IMR-90 (cell line): Measurements from ENCODE around the gene RSRC2. TPM values are rescaled to one million over a fixed set of nuclear protein-coding genes. Genes with fewer than 3 reads are reported as not detected.

Experiments used
- ATAC-seq: fragments of 200-7000 bp; cut with Tn5 transposase; 2 replicates; pipeline ENCODE4 v1.9.1; 2020; ENCODE audit warnings: low read depth, mild to moderate bottlenecking, moderate library complexity
- BruUV-seq: library from RNA; stranded (reverse); fragments of 400-500 nt; replicated peaks from 2 replicates; lab custom pipeline; 2021; lab: Mats Ljungman, UMichigan
- CTCF ChIA-PET: fragments of 300-600 bp; formaldehyde crosslinking; extraction: SDS; loops from one replicate; lab custom pipeline; 2021; ENCODE audit warnings: antibody characterized with exemption; lab: Yijun Ruan, JAX
- POLR2A ChIA-PET: fragments of 300-600 bp; sonication (Branson Sonifier 250); formaldehyde crosslinking; loops from one replicate; lab custom pipeline; 2022; ENCODE audit warnings: antibody characterized with exemption; ENCODE audit not compliant: unreplicated experiment; lab: Charles Lee
- DNase-seq: peaks from one replicate; pipeline ENCODE4 v3.0.0; 2013
- H2AFZ ChIP-seq: replicated peaks from 2 replicates; pipeline ENCODE3; 2013; ENCODE audit warnings: low read length, mild to moderate bottlenecking; ENCODE audit not compliant: poor library complexity
- H2AK5ac ChIP-seq: 2 replicates; pipeline ENCODE4 v1.6.1; 2013; ENCODE audit warnings: low read depth, low read length, inconsistent platforms
- H2AK9ac ChIP-seq: replicated peaks from 2 replicates; pipeline ENCODE3; 2013; ENCODE audit warnings: mild to moderate bottlenecking, low read depth, low read length, moderate library complexity; ENCODE audit not compliant: poor library complexity
- H2BK120ac ChIP-seq: 2 replicates; pipeline ENCODE4 v1.6.1; 2013; ENCODE audit warnings: low read depth, low read length, inconsistent platforms
- H2BK15ac ChIP-seq: 3 replicates; pipeline ENCODE4 v1.6.1; 2013; ENCODE audit warnings: low read depth, low read length, inconsistent platforms
- H2BK20ac ChIP-seq: 2 replicates; pipeline ENCODE4 v1.6.1; 2013; ENCODE audit warnings: low read depth, mild to moderate bottlenecking, inconsistent platforms, low read length, moderate library complexity
- H2BK5ac ChIP-seq: 2 replicates; pipeline ENCODE4 v1.6.1; 2013; ENCODE audit warnings: mild to moderate bottlenecking, low read depth, low read length, inconsistent platforms; ENCODE audit not compliant: poor library complexity, severe bottlenecking
- H3K14ac ChIP-seq: replicated peaks from 2 replicates; pipeline ENCODE4 v1.6.1; 2013; ENCODE audit warnings: low read depth, low read length, inconsistent platforms
- H3K18ac ChIP-seq: 2 replicates; pipeline ENCODE4 v1.6.1; 2013; ENCODE audit warnings: low read depth, low read length, control low read depth
- H3K23ac ChIP-seq: 2 replicates; pipeline ENCODE4 v1.6.1; 2013; ENCODE audit warnings: low read depth, low read length, inconsistent platforms
- H3K27ac ChIP-seq: 2 replicates; pipeline ENCODE4 v1.5.1; 2013; ENCODE audit warnings: mild to moderate bottlenecking, control low read depth, low read length; ENCODE audit not compliant: insufficient read depth
- H3K27me3 ChIP-seq: 2 replicates; pipeline ENCODE4 v1.6.1; 2013; ENCODE audit warnings: low read length; ENCODE audit not compliant: control insufficient read depth, insufficient read depth
- H3K36me3 ChIP-seq: 2 replicates; pipeline ENCODE4 v1.6.1; 2013; ENCODE audit warnings: low read length, mixed read lengths; ENCODE audit not compliant: control insufficient read depth, insufficient read depth
- H3K4ac ChIP-seq: 2 replicates; pipeline ENCODE4 v1.6.1; 2013; ENCODE audit warnings: low read depth, low read length, inconsistent platforms
- H3K4me1 ChIP-seq: 2 replicates; pipeline ENCODE4 v1.6.1; 2013; ENCODE audit warnings: low read length, mixed read lengths; ENCODE audit not compliant: control insufficient read depth, insufficient read depth
- H3K4me2 ChIP-seq: 2 replicates; pipeline ENCODE4 v1.6.1; 2013; ENCODE audit warnings: low read depth, mild to moderate bottlenecking, control low read depth, low read length, moderate library complexity
- H3K4me3 ChIP-seq: 2 replicates; pipeline ENCODE4 v1.5.1; 2013; ENCODE audit warnings: low read depth, mild to moderate bottlenecking, control low read depth, low read length, moderate library complexity; ENCODE audit not compliant: insufficient read depth
- H3K56ac ChIP-seq: 2 replicates; pipeline ENCODE4 v1.6.1; 2013; ENCODE audit warnings: low read length, inconsistent platforms; ENCODE audit not compliant: insufficient read depth; ENCODE audit errors: extremely low read depth
- H3K79me1 ChIP-seq, 2 experiments: 2 replicates each; pipeline ENCODE4 v1.6.1; 2013; ENCODE audit warnings: low read length in 2 of 2, inconsistent platforms in 1 of 2, low read depth in 1 of 2
- H3K9ac ChIP-seq: 2 replicates; pipeline ENCODE4 v1.6.1; 2013; ENCODE audit warnings: low read depth, low read length, control low read depth
- H3K9me1 ChIP-seq: 2 replicates; pipeline ENCODE4 v1.6.1; 2013; ENCODE audit warnings: low read length, inconsistent platforms; ENCODE audit not compliant: insufficient read depth
- H3K9me3 ChIP-seq: 2 replicates; pipeline ENCODE4 v1.6.1; 2013; ENCODE audit warnings: low read length; ENCODE audit not compliant: control insufficient read depth, insufficient read depth
- H4K20me1 ChIP-seq: 2 replicates; pipeline ENCODE4 v1.6.1; 2013; ENCODE audit warnings: low read length, inconsistent platforms; ENCODE audit not compliant: insufficient read depth
- H4K5ac ChIP-seq: 2 replicates; pipeline ENCODE4 v1.6.1; 2013; ENCODE audit warnings: mild to moderate bottlenecking, low read depth, low read length, control low read depth
- H4K8ac ChIP-seq, 2 experiments: 2 replicates each; pipeline ENCODE4 v1.6.1; 2013; ENCODE audit warnings: low read depth in 2 of 2, low read length in 2 of 2, control low read depth in 1 of 2, inconsistent platforms in 1 of 2
- H4K91ac ChIP-seq: 2 replicates; pipeline ENCODE4 v1.6.1; 2013; ENCODE audit warnings: low read depth, low read length, inconsistent platforms; ENCODE audit not compliant: insufficient read depth
- BHLHE40 ChIP-seq: fragments of 150-350 bp; IDR thresholded peaks from 2 replicates; pipeline ENCODE4 v1.6.1; 2016; ENCODE audit warnings: mild to moderate bottlenecking, low read depth, low read length
- CEBPB ChIP-seq: IDR thresholded peaks from 2 replicates; pipeline ENCODE4 v1.6.1; 2012; ENCODE audit warnings: low read depth, low read length, improper control_type of control experiment
- CTCF ChIP-seq: conservative IDR thresholded peaks from 2 replicates; pipeline ENCODE4 v1.5.1; 2012; ENCODE audit warnings: mild to moderate bottlenecking, low read depth, low read length, improper control_type of control experiment
- FOS ChIP-seq: fragments of 150-350 bp; IDR thresholded peaks from 2 replicates; pipeline ENCODE4 v1.6.1; 2016; ENCODE audit warnings: low read depth, low read length
- MAFK ChIP-seq: IDR thresholded peaks from 2 replicates; pipeline ENCODE4 v1.6.1; 2012; ENCODE audit warnings: low read depth, low read length, improper control_type of control experiment
- MXI1 ChIP-seq: IDR thresholded peaks from 2 replicates; pipeline ENCODE4 v1.6.1; 2012; ENCODE audit warnings: low read depth, mild to moderate bottlenecking, low read length, moderate library complexity, borderline replicate concordance
- POLR2A ChIP-seq: IDR thresholded peaks from 2 replicates; pipeline ENCODE4 v1.6.1; 2012; ENCODE audit warnings: mild to moderate bottlenecking, low read depth, low read length
- RCOR1 ChIP-seq: IDR thresholded peaks from 2 replicates; pipeline ENCODE4 v1.6.1; 2012; ENCODE audit warnings: mild to moderate bottlenecking, low read length, improper control_type of control experiment; ENCODE audit not compliant: insufficient replicate concordance
- USF2 ChIP-seq: fragments of 150-350 bp; IDR thresholded peaks from 2 replicates; pipeline ENCODE4 v1.6.1; 2017; ENCODE audit warnings: mild to moderate bottlenecking, antibody characterized with exemption, low read length, low read depth
- WGBS, 2 experiments: methylation state at CpG; one replicate each; pipeline versions ENCODE4 v1.1.5 to v1.1.7; 2013; ENCODE audit warnings: missing lambda C conversion rate in 2 of 2; ENCODE audit not compliant: insufficient read length in 1 of 2; ENCODE audit errors: extremely low coverage in 2 of 2; 5-methylcytosine and 5-hydroxymethylcytosine counted together
- dilution Hi-C: fragments of 300-500 bp; cut with HindIII; formaldehyde crosslinking; loops from one replicate; pipeline ENCODE4 v1.14.3; 2018; ENCODE audit warnings: low sequenced_read_pairs; ENCODE audit not compliant: unreplicated experiment
- in situ Hi-C: fragments of 300-500 bp; cut with MboI; formaldehyde crosslinking; loops from 3 replicates; pipeline ENCODE4 v1.14.3; 2019; ENCODE audit warnings: low sequenced_read_pairs, inconsistent platforms, mixed read lengths
- intact Hi-C: fragments of 100-400 bp; cut with micrococcal nuclease; formaldehyde crosslinking; loops from 2 replicates; pipeline ENCODE4 v1.10.0; 2022
- polyA plus RNA-seq, 3 experiments: library from polyadenylated mRNA; depleted of rRNA; stranded (reverse); fragments of >200 nt; gene quantifications; 2 replicates each; pipeline ENCODE4 v1.2.3, GENCODE V29; 2012; ENCODE audit warnings: low replicate concordance in 1 of 3
- total RNA-seq: library from RNA; depleted of rRNA; stranded (reverse); fragments of >200 nt; gene quantifications from 2 replicates; pipeline ENCODE4 v1.2.3, GENCODE V29; 2012

Gene RSRC2
- total and polyA plus RNA-seq, 2 of the 4 experiments (the other 2 are of a cell fraction) = 18.6 to 31.5 TPM

GRCh38 chr12:122523846-122524718, 2.7 kb downstream of the RSRC2 start (continued):
- no peak for TF ChIP-seq CTCF

GRCh38 chr12:122523280-122523679, 3.5 kb downstream of the RSRC2 start:
- intact Hi-C loops = no loop called here

More at GRCh38 chr12:122523280-122523679, 3.5 kb downstream of the RSRC2 start:
- CTCF ChIA-PET = interaction anchor here (0.6 kb wide), 1 partner anchor 147 kb away, joined by 3 read pairs; no protein-coding TSS in a partner anchor
- no peak overlapping the region for H4K91ac ChIP-seq
- DNase-seq = peak; percentile 76
- no peak overlapping the region for H2BK120ac ChIP-seq
- H2AK5ac ChIP-seq = no peak overlapping the region
- H2BK5ac ChIP-seq = peak overlapping the region; percentile 15
- H3K18ac ChIP-seq = no peak overlapping the region
- peak overlapping the region; percentile 37 for H3K4me2 ChIP-seq
- peak overlapping the region; percentile 6; the same call in 1 of the 2 replicates for H3K4me3 ChIP-seq
- no peaks in the 10 kb centered on the region for H3K27me3 ChIP-seq
- H2BK20ac ChIP-seq = no peak overlapping the region
- no peak overlapping the region for H3K4ac ChIP-seq
- no peak for ATAC-seq
- no peak overlapping the region for H3K9ac ChIP-seq
- TF ChIP-seq MXI1 = peak; percentile 97
- TF ChIP-seq POLR2A = no peak
- no peak for TF ChIP-seq FOS
- TF ChIP-seq RCOR1 = no peak
- TF ChIP-seq BHLHE40 = no peak
- peak; percentile 97 for TF ChIP-seq CEBPB
- no peak for TF ChIP-seq MAFK
- 0 out of 2 replicates have a peak, but pooled peaks have one; percentile 11 for TF ChIP-seq USF2
- no peak overlapping the region for H3K23ac ChIP-seq
- dilution Hi-C loops = no loop called here
- peaks cover 22% of the 10 kb centered on the region for H3K36me3 ChIP-seq
- H3K9me1 ChIP-seq = peaks cover 2% of the 10 kb centered on the region; the same call in 1 of the 2 replicates
- no peak overlapping the region for H4K5ac ChIP-seq
- H3K79me1 ChIP-seq = peaks cover 18 to 40% of the 10 kb centered on the region in 2 experiments; a peak in 3 of 4 replicates
- H3K27ac ChIP-seq = peak overlapping the region; percentile 9; the same call in 1 of the 2 replicates
- no peak overlapping the region for H4K8ac ChIP-seq
- H3K4me1 ChIP-seq = peaks cover 8% of the 10 kb centered on the region
- no TSS peak for BruUV-seq
- WGBS, 2 experiments = 48% methylated on average over 4 of the region's 8 CpGs; no CpG with 5 or more reads in 1 of the 2 experiments
- in situ Hi-C loops = no loop called here
- H3K9me3 ChIP-seq = no peaks in the 10 kb centered on the region
- POLR2A ChIA-PET = no interaction called here
- no peak overlapping the region for H3K14ac ChIP-seq
- no peak overlapping the region for H2BK15ac ChIP-seq
- peaks cover 70% of the 10 kb centered on the region for H4K20me1 ChIP-seq
- H2AK9ac ChIP-seq = no peak overlapping the region
- no peak overlapping the region for H2AFZ ChIP-seq
- H3K56ac ChIP-seq = no peak overlapping the region
